ENCODE results near the gene FGF19. TPM values are rescaled to one million over a fixed set of nuclear protein-coding genes. Genes with fewer than 3 reads are reported as not detected.

FGF19 gene
- polyA plus RNA-seq, 1 donor from 2014 or later: 4.6 TPM

DNA sequence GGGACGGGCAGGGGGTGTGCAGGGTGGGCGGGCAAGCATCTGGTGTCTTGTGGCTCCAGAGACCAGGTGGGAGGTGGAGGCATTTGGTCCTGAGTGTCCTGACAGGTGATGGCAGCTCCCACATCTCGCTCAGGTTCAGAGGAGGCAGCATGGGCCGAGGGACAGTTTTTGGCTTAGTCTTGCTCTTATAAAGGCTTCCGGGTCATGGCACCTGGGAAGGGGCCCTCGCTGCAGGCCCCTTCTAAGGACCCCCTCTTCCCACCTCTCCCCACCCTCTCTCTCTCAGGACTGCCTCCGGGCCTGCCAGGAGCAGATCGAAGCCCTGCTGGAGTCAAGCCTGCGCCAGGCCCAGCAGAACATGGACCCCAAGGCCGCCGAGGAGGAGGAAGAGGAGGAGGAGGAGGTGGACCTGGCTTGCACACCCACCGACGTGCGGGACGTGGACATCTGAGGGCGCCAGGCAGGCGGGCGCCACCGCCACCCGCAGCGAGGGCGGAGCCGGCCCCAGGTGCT, 52.9 kb downstream of the FGF19 start:
- Histone ChIP-seq H3F3A (ENCODE audit: insufficient read depth, low read length, poor library complexity, severe bottlenecking) (no peaks in the 10 kb centered on the region), H3K9me3 (ENCODE audit: low read length) (no peaks in the 10 kb centered on the region), H3K79me2 (replicated peaks; ENCODE audit: insufficient read depth, low read length) (no peaks in the 10 kb centered on the region), H3K4me2 (ENCODE audit: low read length) (no peak overlapping the region), H3K27me3 (ENCODE audit: insufficient read depth, low read depth, low read length) (peaks cover 6% of the 10 kb centered on the region), H3K36me3 (ENCODE audit: insufficient read depth, low read length) (no peaks in the 10 kb centered on the region), H3K4me3 (ENCODE audit: low read length) (no peak overlapping the region), H2AFZ (ENCODE audit: low read depth, low read length) (no peak overlapping the region), H4K20me1 (ENCODE audit: insufficient read depth) (no peaks in the 10 kb centered on the region), H3K9me2 (ENCODE audit: insufficient read depth, low read length) (no peaks in the 10 kb centered on the region), H3K9ac (ENCODE audit: low read length) (no peak overlapping the region), H3K27ac (ENCODE audit: low read length) (no peak overlapping the region)
- TF ChIP-seq EP300 (conservative IDR thresholded peaks at IDR 0.05; ENCODE audit: poor library complexity, severe bottlenecking): no peak
- no peak for TF ChIP-seq EZH2 (IDR thresholded peaks at IDR 0.05; ENCODE audit: borderline replicate concordance, insufficient read depth, low read length, poor library complexity, severe bottlenecking)
- no peak for TF ChIP-seq TAF1 (IDR thresholded peaks at IDR 0.05; ENCODE audit: low read depth)

DNA sequence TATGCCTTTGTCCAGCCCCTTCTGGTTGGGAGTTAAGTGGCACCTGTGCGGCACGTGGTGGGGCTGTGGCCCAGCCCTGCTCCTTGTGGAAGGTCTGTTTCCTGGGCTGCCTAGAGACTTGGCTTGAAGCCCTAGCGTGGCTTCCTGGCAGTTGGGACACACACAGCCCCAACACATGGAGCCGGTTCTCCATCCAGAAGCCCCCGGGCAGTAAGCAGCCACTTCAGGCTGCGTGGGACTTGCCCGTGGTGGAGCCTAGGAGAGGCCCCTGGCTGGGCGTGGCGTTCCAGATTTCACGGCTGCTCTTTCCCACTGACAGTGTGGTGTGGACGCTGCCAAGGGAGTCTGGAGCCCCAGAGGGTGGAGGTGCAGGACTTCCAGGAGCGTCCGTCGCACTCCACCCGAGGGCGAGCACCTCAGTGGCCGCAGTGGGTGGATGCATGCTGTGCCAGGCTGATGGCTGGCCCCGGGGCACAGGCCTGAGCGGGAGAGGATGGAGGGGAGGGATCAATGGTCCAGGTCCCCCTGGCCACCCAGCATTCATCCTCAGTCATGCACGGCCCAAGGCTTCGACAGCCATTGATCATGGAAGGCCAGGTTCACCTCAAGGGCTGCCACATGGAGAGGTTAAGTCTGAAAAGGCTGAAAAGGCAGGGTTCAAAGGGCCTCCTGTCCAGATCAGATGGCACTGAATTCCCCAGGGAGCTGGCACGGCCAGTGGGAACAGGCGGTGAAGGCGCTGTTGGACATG, 53.6 kb downstream of the FGF19 start:
- H3K4me3 ChIP-seq (ENCODE audit: low read length): no peak overlapping the region
- H3K4me2 ChIP-seq (ENCODE audit: low read length): no peak overlapping the region
- H3K9me3 ChIP-seq (ENCODE audit: low read length): no peaks in the 10 kb centered on the region
- H3K9me2 ChIP-seq (ENCODE audit: insufficient read depth, low read length): no peaks in the 10 kb centered on the region
- H3K36me3 ChIP-seq (ENCODE audit: insufficient read depth, low read length): no peaks in the 10 kb centered on the region
- H3K27me3 ChIP-seq (ENCODE audit: insufficient read depth, low read depth, low read length): peaks cover 9% of the 10 kb centered on the region
- no peaks in the 10 kb centered on the region for H3K79me2 ChIP-seq (replicated peaks; ENCODE audit: insufficient read depth, low read length)
- no peak overlapping the region for H2AFZ ChIP-seq (ENCODE audit: low read depth, low read length)
- H3K9ac ChIP-seq (ENCODE audit: low read length): no peak overlapping the region
- no peak overlapping the region for H3K27ac ChIP-seq (ENCODE audit: low read length)
- no peak for TF ChIP-seq EP300 (conservative IDR thresholded peaks at IDR 0.05; ENCODE audit: poor library complexity, severe bottlenecking)
- no peak for TF ChIP-seq SMC3 (conservative IDR thresholded peaks at IDR 0.05; ENCODE audit: poor library complexity)
- no peak for TF ChIP-seq RAD21 (conservative IDR thresholded peaks at IDR 0.05)
- TF ChIP-seq, protein P1, sequence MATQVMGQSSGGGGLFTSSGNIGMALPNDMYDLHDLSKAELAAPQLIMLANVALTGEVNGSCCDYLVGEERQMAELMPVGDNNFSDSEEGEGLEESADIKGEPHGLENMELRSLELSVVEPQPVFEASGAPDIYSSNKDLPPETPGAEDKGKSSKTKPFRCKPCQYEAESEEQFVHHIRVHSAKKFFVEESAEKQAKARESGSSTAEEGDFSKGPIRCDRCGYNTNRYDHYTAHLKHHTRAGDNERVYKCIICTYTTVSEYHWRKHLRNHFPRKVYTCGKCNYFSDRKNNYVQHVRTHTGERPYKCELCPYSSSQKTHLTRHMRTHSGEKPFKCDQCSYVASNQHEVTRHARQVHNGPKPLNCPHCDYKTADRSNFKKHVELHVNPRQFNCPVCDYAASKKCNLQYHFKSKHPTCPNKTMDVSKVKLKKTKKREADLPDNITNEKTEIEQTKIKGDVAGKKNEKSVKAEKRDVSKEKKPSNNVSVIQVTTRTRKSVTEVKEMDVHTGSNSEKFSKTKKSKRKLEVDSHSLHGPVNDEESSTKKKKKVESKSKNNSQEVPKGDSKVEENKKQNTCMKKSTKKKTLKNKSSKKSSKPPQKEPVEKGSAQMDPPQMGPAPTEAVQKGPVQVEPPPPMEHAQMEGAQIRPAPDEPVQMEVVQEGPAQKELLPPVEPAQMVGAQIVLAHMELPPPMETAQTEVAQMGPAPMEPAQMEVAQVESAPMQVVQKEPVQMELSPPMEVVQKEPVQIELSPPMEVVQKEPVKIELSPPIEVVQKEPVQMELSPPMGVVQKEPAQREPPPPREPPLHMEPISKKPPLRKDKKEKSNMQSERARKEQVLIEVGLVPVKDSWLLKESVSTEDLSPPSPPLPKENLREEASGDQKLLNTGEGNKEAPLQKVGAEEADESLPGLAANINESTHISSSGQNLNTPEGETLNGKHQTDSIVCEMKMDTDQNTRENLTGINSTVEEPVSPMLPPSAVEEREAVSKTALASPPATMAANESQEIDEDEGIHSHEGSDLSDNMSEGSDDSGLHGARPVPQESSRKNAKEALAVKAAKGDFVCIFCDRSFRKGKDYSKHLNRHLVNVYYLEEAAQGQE (IDR thresholded peaks at IDR 0.05; ENCODE audit: borderline replicate concordance): no peak
- no peak for TF ChIP-seq TAF1 (IDR thresholded peaks at IDR 0.05; ENCODE audit: low read depth)
- no peak for TF ChIP-seq EZH2 (IDR thresholded peaks at IDR 0.05; ENCODE audit: borderline replicate concordance, insufficient read depth, low read length, poor library complexity, severe bottlenecking)
- TF ChIP-seq, protein P2, sequence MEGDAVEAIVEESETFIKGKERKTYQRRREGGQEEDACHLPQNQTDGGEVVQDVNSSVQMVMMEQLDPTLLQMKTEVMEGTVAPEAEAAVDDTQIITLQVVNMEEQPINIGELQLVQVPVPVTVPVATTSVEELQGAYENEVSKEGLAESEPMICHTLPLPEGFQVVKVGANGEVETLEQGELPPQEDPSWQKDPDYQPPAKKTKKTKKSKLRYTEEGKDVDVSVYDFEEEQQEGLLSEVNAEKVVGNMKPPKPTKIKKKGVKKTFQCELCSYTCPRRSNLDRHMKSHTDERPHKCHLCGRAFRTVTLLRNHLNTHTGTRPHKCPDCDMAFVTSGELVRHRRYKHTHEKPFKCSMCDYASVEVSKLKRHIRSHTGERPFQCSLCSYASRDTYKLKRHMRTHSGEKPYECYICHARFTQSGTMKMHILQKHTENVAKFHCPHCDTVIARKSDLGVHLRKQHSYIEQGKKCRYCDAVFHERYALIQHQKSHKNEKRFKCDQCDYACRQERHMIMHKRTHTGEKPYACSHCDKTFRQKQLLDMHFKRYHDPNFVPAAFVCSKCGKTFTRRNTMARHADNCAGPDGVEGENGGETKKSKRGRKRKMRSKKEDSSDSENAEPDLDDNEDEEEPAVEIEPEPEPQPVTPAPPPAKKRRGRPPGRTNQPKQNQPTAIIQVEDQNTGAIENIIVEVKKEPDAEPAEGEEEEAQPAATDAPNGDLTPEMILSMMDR (IDR thresholded peaks at IDR 0.05; ENCODE audit: poor library complexity, severe bottlenecking): no peak
- no peak for TF ChIP-seq POLR2AphosphoS5 (IDR thresholded peaks at IDR 0.05)
- no peak for TF ChIP-seq MXI1 (conservative IDR thresholded peaks at IDR 0.05; ENCODE audit: poor library complexity, severe bottlenecking)
- no peaks in the 10 kb centered on the region for H4K20me1 ChIP-seq (ENCODE audit: insufficient read depth)
- H3F3A ChIP-seq (ENCODE audit: insufficient read depth, low read length, poor library complexity, severe bottlenecking): no peaks in the 10 kb centered on the region
